ENCODE results near the gene ATP8B1.
"Not testable (repeated sequence)": the region's sequence is repeated elsewhere in the genome, so short reads cannot be mapped to it uniquely, and the experiment has no call there.

The ATP8B1 gene

DNA sequence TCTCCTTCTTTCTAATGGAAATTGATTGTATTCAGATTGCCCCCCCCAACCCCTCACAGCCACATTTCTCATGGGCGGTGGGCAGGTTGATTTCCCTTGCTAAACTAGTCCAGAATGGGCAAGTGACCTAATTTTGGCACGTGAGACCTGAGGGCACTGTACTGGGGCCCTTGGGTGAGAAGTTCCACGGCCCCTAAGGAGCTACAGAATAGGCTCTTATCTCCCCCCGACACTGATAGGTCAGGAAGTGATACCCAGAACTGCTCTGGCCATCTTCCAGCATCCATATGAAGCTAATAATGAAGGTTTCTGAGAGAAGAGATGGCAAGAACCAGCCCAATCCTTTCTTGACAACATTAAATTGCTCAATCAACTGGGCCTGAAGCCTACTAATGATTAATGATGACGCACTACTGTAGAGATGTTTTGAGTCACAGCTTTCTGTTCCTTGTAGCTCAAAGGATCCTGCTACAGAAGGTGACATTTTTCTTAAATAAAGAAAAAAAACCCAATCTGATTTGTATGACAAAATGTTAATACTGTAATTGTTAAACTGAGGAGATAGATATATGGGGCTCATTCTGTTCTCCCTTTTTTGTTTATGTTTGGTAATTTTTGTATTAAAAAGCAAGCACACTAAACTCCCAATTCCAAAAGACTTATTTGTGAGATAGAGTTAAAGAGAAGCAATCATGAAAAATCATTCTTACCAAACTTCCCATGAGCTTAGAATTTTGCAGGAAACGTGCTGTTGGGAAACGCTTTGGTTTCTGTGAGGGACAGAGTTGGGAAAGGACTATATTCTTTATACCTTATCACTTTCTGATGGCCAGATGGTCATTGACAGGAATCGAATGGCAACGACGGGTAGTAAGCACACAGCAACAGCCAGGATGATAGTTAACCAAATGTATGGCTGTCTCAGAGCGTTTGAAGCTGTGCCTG, 153.3 kb downstream of the ATP8B1 start:
- H3K9me3 ChIP-seq (ENCODE audit: control insufficient read depth in 1 of 2, low read length in 2 of 2), result no peaks in the 10 kb centered on the region
- H3K27ac ChIP-seq (ENCODE audit: low read length), result no peak overlapping the region
- H3K36me3 ChIP-seq (ENCODE audit: control insufficient read depth in 1 of 2, insufficient read depth in 2 of 2, low read length in 2 of 2), result peaks cover 9 to 12% of the 10 kb centered on the region in 2 donors
- no peaks in the 10 kb centered on the region for H3K27me3 ChIP-seq (ENCODE audit: low read depth, low read length)
- no peaks in the 10 kb centered on the region for H3K4me1 ChIP-seq (ENCODE audit: control insufficient read depth in 1 of 2, insufficient read depth in 2 of 2, low read length in 2 of 2)
- H3K4me3 ChIP-seq (ENCODE audit: low read depth in 1 of 2, low read length in 2 of 2), result no peak overlapping the region

DNA sequence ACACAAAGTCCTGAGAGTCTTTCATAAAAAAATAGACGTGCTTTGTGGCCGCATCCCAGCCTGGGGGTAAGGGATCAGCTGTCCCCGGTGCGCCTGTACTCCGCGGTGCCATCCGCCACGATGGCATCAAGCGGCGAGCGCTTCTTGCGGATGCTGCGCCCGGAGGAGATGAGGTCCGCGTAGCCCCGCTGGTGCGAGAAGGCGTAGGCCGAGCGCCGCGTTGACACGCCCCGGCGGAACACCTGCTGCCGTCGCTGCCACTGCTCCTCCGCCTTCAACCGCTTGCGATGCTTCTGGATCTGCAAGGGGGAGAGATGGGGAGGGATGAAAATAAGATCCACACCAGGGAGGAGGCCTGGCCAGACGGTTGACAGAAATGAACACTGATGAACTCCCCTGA, 154.7 kb downstream of the ATP8B1 start:
- Histone ChIP-seq H3K36me3 (ENCODE audit: control insufficient read depth in 1 of 2, insufficient read depth in 2 of 2, low read length in 2 of 2) (peaks cover 9% of the 10 kb centered on the region in 2 donors), H3K27me3 (ENCODE audit: low read depth, low read length) (no peaks in the 10 kb centered on the region), H3K27ac (ENCODE audit: low read length) (no peak overlapping the region), H3K4me3 (ENCODE audit: low read depth in 1 of 2, low read length in 2 of 2) (no peak overlapping the region), H3K9me3 (ENCODE audit: control insufficient read depth in 1 of 2, low read length in 2 of 2) (no peaks in the 10 kb centered on the region), H3K4me1 (ENCODE audit: control insufficient read depth in 1 of 2, insufficient read depth in 2 of 2, low read length in 2 of 2) (no peaks in the 10 kb centered on the region)

GRCh38 chr18:57644540-57644939, 158.6 kb downstream of the ATP8B1 start:
- H3K27me3 ChIP-seq (ENCODE audit: low read depth, low read length), result no peaks in the 10 kb centered on the region
- peaks cover 4 to 18% of the 10 kb centered on the region in 2 donors for H3K36me3 ChIP-seq (ENCODE audit: control insufficient read depth in 1 of 2, insufficient read depth in 2 of 2, low read length in 2 of 2)
- no peak overlapping the region for H3K27ac ChIP-seq (ENCODE audit: low read length)
- no peaks in the 10 kb centered on the region for H3K9me3 ChIP-seq (ENCODE audit: control insufficient read depth in 1 of 2, low read length in 2 of 2)
- no peak overlapping the region for H3K4me3 ChIP-seq (ENCODE audit: low read depth in 1 of 2, low read length in 2 of 2)
- no peaks in the 10 kb centered on the region for H3K4me1 ChIP-seq (ENCODE audit: control insufficient read depth in 1 of 2, insufficient read depth in 2 of 2, low read length in 2 of 2)

DNA sequence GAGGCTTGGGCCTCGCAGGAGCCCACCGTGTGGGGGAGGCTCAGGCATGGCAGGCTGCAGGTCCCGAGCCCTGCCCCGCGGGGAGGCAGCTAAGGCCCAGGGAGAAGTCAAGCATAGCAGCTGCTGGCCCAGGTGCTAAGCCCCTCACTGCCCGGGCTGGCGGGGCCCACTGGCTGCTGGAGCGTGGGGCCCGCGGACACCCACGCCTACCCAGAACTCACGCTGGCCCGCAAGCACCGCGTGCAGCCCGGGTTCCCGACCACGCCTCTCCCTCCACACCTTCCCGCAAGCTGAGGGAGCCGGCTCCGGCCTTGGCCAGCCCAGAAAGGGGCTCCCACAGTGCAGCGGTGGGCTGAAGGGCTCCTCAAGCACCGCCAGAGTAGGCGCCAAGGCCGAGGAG, 159.4 kb downstream of the ATP8B1 start:
- not testable (repeated sequence) for H3K9me3 ChIP-seq (ENCODE audit: control insufficient read depth in 1 of 2, low read length in 2 of 2); H3K27ac ChIP-seq (ENCODE audit: low read length); H3K4me1 ChIP-seq (ENCODE audit: control insufficient read depth in 1 of 2, insufficient read depth in 2 of 2, low read length in 2 of 2); H3K4me3 ChIP-seq (ENCODE audit: low read depth in 1 of 2, low read length in 2 of 2); H3K27me3 ChIP-seq (ENCODE audit: low read depth, low read length)
- peaks cover 4 to 16% of the 10 kb centered on the region in 2 donors for H3K36me3 ChIP-seq (ENCODE audit: control insufficient read depth in 1 of 2, insufficient read depth in 2 of 2, low read length in 2 of 2)

- not testable (repeated sequence) for H3K27me3 ChIP-seq (ENCODE audit: low read depth, low read length); H3K4me1 ChIP-seq (ENCODE audit: control insufficient read depth in 1 of 2, insufficient read depth in 2 of 2, low read length in 2 of 2); H3K27ac ChIP-seq (ENCODE audit: low read length); H3K4me3 ChIP-seq (ENCODE audit: low read depth in 1 of 2, low read length in 2 of 2); H3K9me3 ChIP-seq (ENCODE audit: control insufficient read depth in 1 of 2, low read length in 2 of 2)
- peaks cover 4 to 12% of the 10 kb centered on the region in 2 donors for H3K36me3 ChIP-seq (ENCODE audit: control insufficient read depth in 1 of 2, insufficient read depth in 2 of 2, low read length in 2 of 2)
Observed at GRCh38 chr18:57642462-57642861, 160.7 kb downstream of the ATP8B1 start.

DNA sequence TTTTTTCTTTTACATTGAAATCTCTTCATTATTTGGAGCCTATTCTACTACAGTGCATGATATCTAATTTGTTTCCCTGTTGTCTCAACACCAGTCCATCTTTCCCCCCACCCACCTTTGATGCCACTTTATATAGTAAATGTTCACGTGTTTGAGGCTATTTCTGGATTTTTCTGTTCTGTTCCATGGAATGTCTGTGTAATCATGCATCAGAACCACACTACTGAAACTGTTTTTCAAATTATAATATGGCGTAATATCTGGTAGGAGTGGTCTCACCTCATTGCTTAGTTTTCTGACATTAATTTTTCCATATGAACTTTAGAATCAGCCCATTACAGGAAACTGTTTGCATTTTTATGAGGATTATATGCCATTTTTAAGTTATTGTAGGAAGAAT, 162.4 kb downstream of the ATP8B1 start:
- Histone ChIP-seq H3K27me3 (ENCODE audit: low read depth, low read length) (no peaks in the 10 kb centered on the region), H3K4me1 (ENCODE audit: control insufficient read depth in 1 of 2, insufficient read depth in 2 of 2, low read length in 2 of 2) (no peaks in the 10 kb centered on the region), H3K36me3 (ENCODE audit: control insufficient read depth in 1 of 2, insufficient read depth in 2 of 2, low read length in 2 of 2) (peaks cover 4 to 12% of the 10 kb centered on the region in 2 donors), H3K27ac (ENCODE audit: low read length) (no peak overlapping the region), H3K4me3 (ENCODE audit: low read depth in 1 of 2, low read length in 2 of 2) (no peak overlapping the region), H3K9me3 (ENCODE audit: control insufficient read depth in 1 of 2, low read length in 2 of 2) (no peaks in the 10 kb centered on the region)

GRCh38 chr18:57640236-57640635, 162.9 kb downstream of the ATP8B1 start:
- peaks cover 4 to 12% of the 10 kb centered on the region in 2 donors for H3K36me3 ChIP-seq (ENCODE audit: control insufficient read depth in 1 of 2, insufficient read depth in 2 of 2, low read length in 2 of 2)
- H3K4me3 ChIP-seq (ENCODE audit: low read depth in 1 of 2, low read length in 2 of 2), result no peak overlapping the region
- no peak overlapping the region for H3K27ac ChIP-seq (ENCODE audit: low read length)
- H3K27me3 ChIP-seq (ENCODE audit: low read depth, low read length), result no peaks in the 10 kb centered on the region
- H3K4me1 ChIP-seq (ENCODE audit: control insufficient read depth in 1 of 2, insufficient read depth in 2 of 2, low read length in 2 of 2), result no peaks in the 10 kb centered on the region
- no peaks in the 10 kb centered on the region for H3K9me3 ChIP-seq (ENCODE audit: control insufficient read depth in 1 of 2, low read length in 2 of 2)

DNA sequence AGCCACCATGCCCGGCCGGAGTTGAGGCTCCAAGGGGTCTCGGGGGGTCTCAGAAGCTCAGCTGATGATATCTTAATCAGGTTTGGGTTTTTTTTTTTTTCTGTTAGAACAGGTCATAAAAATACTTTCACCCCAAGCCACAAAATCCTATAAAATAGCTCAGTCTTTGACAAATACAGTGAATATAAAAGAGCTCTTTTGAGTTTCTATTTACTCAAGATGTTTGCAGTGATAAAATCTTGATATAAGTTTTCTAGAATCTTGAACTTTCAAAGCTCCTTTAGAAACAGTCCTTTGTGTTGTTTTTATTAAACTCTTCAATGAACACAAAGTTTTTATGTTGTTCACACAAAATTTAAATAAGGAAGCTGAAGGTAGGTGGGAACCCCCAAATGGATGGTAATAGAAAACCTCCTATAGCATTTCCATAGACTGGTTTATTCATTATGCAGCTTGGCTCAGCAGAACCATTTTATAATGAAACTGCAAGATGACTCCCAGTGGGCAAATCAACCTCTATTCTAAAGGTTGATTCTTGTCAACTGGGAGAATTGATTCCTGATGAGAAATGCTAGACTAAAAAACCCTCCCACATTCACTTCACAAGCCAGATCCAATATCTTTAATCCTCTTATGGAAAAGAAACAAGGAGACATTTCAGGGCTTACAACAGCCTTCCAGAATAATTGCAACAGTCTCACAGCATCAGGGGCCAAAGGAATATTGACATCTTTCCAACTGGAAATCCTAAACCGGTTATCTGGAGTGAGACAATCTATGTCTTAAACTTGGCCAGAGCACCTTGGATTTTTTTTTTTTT, 167.9 kb downstream of the ATP8B1 start:
- Histone ChIP-seq H3K27me3 (ENCODE audit: low read depth, low read length) (no peaks in the 10 kb centered on the region), H3K9me3 (ENCODE audit: control insufficient read depth in 1 of 2, low read length in 2 of 2) (no peaks in the 10 kb centered on the region), H3K4me1 (ENCODE audit: control insufficient read depth in 1 of 2, insufficient read depth in 2 of 2, low read length in 2 of 2) (peaks cover 0 to 12% of the 10 kb centered on the region in 2 donors), H3K27ac (ENCODE audit: low read length) (no peak overlapping the region), H3K36me3 (ENCODE audit: control insufficient read depth in 1 of 2, insufficient read depth in 2 of 2, low read length in 2 of 2) (no peaks in the 10 kb centered on the region), H3K4me3 (ENCODE audit: low read depth in 1 of 2, low read length in 2 of 2) (no peak overlapping the region)

GRCh38 chr18:57631697-57632096, 171.4 kb downstream of the ATP8B1 start:
- Histone ChIP-seq H3K9me3 (ENCODE audit: control insufficient read depth in 1 of 2, low read length in 2 of 2) (no peaks in the 10 kb centered on the region), H3K27ac (ENCODE audit: low read length) (no peak overlapping the region), H3K4me3 (ENCODE audit: low read depth in 1 of 2, low read length in 2 of 2) (peak overlapping the region in 1 of 2 donors; percentile 72), H3K36me3 (ENCODE audit: control insufficient read depth in 1 of 2, insufficient read depth in 2 of 2, low read length in 2 of 2) (no peaks in the 10 kb centered on the region), H3K27me3 (ENCODE audit: low read depth, low read length) (no peaks in the 10 kb centered on the region), H3K4me1 (ENCODE audit: control insufficient read depth in 1 of 2, insufficient read depth in 2 of 2, low read length in 2 of 2) (peaks cover 0 to 12% of the 10 kb centered on the region in 2 donors)

DNA sequence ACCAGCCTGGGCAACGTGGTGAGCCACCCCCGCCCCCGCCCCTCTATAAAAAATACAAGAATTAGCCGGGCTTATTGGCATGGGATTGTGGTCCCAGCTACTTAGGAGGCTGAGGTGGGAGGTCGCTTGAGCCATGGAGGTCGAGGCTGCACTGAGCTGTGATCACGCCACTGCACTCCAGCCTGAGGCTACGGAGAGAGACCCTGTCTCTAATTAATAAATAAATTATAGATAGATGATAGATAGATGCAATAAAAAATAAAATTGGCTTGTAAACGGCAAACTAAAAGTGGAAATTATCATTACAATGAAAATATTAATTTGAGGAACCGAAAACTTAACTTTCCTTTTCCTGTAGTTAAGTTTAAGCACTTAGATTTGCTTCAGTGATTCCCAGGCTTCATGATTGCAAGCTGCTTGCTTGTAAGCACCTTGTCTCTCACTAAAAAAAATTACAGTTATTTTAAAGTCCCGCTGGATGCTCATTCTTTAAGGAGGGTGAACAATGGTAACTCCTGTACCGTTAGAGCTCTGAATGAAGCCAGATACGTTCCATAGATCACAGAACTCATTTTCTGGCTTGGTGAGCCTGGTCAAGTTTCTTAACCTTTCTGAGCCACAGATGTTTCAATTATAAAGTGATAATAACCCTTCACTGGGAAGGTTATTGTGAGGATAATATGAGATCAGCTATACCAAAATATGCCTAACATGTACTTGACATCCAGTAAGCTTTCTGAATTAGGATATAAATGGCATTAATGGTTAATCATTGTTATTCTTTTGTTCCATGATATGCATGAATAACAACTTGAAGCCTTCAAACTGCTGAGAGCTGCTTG, 172.1 kb downstream of the ATP8B1 start:
- Histone ChIP-seq H3K4me1 (ENCODE audit: control insufficient read depth in 1 of 2, insufficient read depth in 2 of 2, low read length in 2 of 2) (peaks cover 0 to 12% of the 10 kb centered on the region in 2 donors), H3K27ac (ENCODE audit: low read length) (no peak overlapping the region), H3K27me3 (ENCODE audit: low read depth, low read length) (no peaks in the 10 kb centered on the region), H3K9me3 (ENCODE audit: control insufficient read depth in 1 of 2, low read length in 2 of 2) (no peaks in the 10 kb centered on the region), H3K4me3 (ENCODE audit: low read depth in 1 of 2, low read length in 2 of 2) (peak overlapping the region; percentile 72 to 85), H3K36me3 (ENCODE audit: control insufficient read depth in 1 of 2, insufficient read depth in 2 of 2, low read length in 2 of 2) (no peaks in the 10 kb centered on the region)
